HUES6 (cell line): ENCODE results near the gene LARP6.
"Not testable (repeated sequence)": the region's sequence is repeated elsewhere in the genome, so short reads cannot be mapped to it uniquely, and the experiment has no call there.

Experiments used
- H3K27ac ChIP-seq: 2 replicates; pipeline ENCODE4 v1.7.0; 2013; ENCODE audit warnings: low read depth, mild to moderate bottlenecking, low read length, inconsistent platforms
- H3K27me3 ChIP-seq: 2 replicates; pipeline ENCODE4 v1.6.1; 2013; ENCODE audit warnings: low read length; ENCODE audit not compliant: control insufficient read depth, insufficient read depth
- H3K36me3 ChIP-seq: 2 replicates; pipeline ENCODE4 v1.6.1; 2013; ENCODE audit warnings: low read length; ENCODE audit not compliant: control insufficient read depth, insufficient read depth
- H3K4me1 ChIP-seq: 2 replicates; pipeline ENCODE4 v1.6.1; 2013; ENCODE audit warnings: low read length; ENCODE audit not compliant: control insufficient read depth, insufficient read depth
- H3K4me3 ChIP-seq: 2 replicates; pipeline ENCODE4 v1.5.1; 2013; ENCODE audit warnings: low read depth, low read length
- H3K9ac ChIP-seq: one replicate; pipeline ENCODE4 v1.6.1; 2013; ENCODE audit warnings: mild to moderate bottlenecking, low read length
- H3K9me3 ChIP-seq: 2 replicates; pipeline ENCODE4 v1.6.1; 2013; ENCODE audit warnings: low read depth, low read length; ENCODE audit not compliant: control insufficient read depth, insufficient read depth

The LARP6 gene

DNA sequence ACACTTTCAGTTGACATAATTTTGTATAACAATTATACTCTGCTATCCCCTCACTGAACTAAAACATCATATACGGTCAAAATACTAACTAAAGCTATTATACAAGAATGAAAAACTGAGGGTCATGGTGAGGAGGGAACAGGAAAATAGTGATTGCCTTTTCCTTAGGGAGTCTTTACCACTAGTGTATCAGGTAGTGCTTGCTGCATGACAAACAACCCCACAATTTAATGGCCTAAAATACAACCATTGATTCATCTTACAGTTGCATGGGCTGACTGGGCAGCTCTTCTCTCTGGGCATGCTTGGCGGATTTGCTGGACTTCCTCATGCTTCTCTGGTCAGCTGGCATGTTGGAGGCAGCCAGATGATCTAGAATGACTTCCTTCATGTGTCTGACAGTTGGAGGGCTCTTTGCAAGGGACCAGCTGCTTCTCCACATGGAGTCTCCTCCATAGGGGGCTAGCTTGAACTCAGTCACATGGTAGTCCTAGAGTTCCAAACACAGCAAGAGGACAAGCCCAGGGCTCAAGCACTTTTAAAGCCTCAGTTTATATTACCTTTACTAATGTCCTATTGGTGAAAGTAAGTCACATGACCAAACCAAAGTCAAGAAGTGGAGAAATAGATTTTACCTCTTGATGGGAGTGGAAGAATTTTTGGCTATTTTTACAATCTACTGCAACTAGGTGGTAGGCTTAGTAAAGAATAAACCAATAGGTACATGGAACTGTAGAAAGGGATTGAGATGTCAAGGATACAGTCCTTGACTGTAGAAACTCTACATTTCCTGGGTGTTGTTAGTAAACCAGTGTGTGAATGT is 19.5 kb upstream of the LARP6 start:
- Histone ChIP-seq H3K27ac (no peak overlapping the region), H3K27me3 (no peaks in the 10 kb centered on the region), H3K9ac (no peak overlapping the region), H3K36me3 (no peaks in the 10 kb centered on the region), H3K4me1 (no peaks in the 10 kb centered on the region), H3K4me3 (no peak overlapping the region), H3K9me3 (peaks cover 8% of the 10 kb centered on the region)

DNA sequence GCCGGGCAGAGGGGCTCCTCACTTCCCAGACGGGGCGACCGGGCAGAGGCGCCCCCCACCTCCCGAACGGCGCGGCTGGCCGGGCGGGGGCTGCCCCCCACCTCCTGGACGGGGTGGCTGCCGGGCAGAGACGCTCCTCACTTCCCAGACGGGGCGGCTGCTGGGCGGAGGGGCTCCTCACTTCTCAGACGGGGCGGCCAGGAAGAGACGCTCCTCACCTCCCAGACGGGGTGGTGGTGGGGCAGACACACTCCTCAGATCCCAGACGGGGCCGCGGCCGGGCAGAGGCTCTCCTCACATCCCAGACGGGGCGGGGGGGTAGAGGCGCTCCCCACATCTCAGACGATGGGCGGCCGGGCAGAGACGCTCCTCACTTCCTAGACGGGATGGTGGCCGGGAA is 17.5 kb upstream of the LARP6 start:
- H3K27me3 ChIP-seq, H3K9ac ChIP-seq, H3K4me1 ChIP-seq, H3K27ac ChIP-seq, H3K4me3 ChIP-seq, H3K9me3 ChIP-seq, H3K36me3 ChIP-seq: not testable (repeated sequence)

DNA sequence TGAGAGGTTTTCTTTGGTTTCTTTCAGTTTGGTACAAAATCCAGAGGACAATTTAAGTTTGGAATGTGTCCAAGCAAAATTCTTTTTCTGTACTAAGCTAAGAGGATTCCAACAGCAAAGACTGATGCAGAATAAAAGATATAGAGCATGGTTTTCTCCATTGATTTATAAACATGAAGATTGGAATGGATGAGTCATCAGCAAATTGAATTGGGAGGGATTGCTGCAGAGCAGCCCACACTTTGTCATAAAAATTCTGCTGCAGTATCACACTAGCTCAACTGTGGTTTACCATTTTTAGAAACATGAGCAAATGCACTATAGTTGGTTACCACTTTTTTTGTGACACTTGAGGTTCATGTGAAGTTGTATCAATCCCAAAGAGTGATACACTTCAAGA is 16.1 kb upstream of the LARP6 start:
- Histone ChIP-seq H3K9me3 (peaks cover 8% of the 10 kb centered on the region), H3K27me3 (no peaks in the 10 kb centered on the region), H3K4me3 (no peak overlapping the region), H3K4me1 (no peaks in the 10 kb centered on the region), H3K27ac (no peak overlapping the region), H3K36me3 (no peaks in the 10 kb centered on the region), H3K9ac (no peak overlapping the region)

DNA sequence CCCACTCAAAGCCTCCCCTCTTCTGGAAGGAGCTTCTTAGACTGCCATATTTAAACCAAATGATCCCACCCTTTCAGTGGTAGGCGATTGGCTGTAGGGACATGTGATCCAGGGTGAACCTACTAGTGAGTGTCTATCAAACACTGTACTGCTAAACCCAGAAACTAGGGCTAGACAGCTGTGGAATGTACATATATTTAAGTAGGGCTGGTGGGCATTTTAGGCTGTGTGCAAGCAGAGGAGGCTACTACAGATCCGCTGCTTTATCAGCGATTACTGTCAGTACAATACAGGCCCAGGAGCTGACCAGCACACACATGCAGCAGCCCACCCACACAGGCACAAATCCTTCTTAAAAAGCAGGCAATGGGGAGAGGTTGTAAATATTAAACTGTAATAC is 15.4 kb upstream of the LARP6 start:
- H3K4me1 ChIP-seq = no peaks in the 10 kb centered on the region
- no peaks in the 10 kb centered on the region for H3K27me3 ChIP-seq
- no peak overlapping the region for H3K9ac ChIP-seq
- H3K9me3 ChIP-seq = peaks cover 8% of the 10 kb centered on the region
- H3K27ac ChIP-seq = no peak overlapping the region
- H3K4me3 ChIP-seq = no peak overlapping the region
- no peaks in the 10 kb centered on the region for H3K36me3 ChIP-seq

DNA sequence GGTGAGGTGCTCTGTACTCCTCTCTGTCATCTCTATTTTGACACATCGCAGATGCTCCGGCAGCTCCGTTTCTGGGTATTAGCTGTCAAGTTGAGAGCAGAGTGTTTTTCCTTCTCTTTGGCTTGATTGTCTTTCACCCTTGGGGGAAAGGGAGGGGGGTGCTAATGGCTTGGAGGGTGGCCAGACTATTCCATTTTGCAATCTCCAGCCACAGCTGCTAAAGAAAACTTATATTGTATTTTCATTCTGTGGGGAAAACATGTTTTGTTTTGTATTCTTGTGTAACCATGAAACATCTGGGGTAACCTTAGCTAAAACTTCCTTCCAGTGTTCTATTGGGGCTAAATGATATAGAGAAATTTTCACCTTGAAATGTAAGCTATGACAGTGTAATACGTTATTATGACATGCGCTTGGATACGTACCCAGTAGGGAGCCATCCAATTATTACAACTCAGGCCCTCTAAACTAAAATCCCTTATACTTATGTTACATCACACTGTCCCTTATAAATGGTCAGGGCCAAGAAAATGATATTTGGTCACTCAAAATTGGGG is 14.0 kb upstream of the LARP6 start:
- no peaks in the 10 kb centered on the region for H3K27me3 ChIP-seq
- H3K9me3 ChIP-seq = peaks cover 4% of the 10 kb centered on the region
- H3K36me3 ChIP-seq = no peaks in the 10 kb centered on the region
- no peak overlapping the region for H3K9ac ChIP-seq
- no peak overlapping the region for H3K4me3 ChIP-seq
- H3K4me1 ChIP-seq = no peaks in the 10 kb centered on the region
- H3K27ac ChIP-seq = no peak overlapping the region

DNA sequence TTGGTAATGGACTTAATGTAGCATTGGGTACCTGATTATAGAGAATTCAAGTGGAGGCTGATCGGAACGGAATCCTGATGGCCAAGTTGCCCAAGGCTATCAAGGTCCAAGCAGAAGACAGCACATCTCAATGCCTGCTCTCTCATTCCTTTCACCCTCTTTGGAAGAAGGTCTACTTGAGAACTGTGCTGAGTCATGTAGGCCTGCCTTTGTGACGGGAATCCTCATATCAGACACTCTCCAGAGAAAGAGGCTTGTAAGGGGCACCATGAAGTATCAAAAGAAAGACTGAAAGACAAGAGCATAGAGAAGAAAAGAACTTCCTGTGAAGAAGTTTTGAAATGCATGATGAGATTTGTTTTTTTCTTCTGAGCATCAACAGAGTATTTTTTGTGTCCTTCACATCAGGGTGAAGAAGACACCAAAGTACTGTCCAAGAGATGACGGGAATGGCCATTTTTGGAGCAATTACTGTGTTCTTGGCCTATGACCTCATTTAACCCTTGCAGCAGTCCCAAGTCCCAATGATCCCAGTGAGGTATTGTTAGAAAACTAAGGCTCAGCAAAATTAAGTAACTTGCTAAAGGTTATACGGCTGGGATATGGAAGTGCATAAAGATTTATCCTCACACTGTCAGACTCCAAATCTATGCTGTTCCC is 13.2 kb upstream of the LARP6 start:
- Histone ChIP-seq H3K9ac (no peak overlapping the region), H3K36me3 (no peaks in the 10 kb centered on the region), H3K4me3 (no peak overlapping the region), H3K9me3 (peaks cover 3% of the 10 kb centered on the region; the same call in 1 of the 2 replicates), H3K4me1 (no peaks in the 10 kb centered on the region), H3K27ac (no peak overlapping the region), H3K27me3 (no peaks in the 10 kb centered on the region)

DNA sequence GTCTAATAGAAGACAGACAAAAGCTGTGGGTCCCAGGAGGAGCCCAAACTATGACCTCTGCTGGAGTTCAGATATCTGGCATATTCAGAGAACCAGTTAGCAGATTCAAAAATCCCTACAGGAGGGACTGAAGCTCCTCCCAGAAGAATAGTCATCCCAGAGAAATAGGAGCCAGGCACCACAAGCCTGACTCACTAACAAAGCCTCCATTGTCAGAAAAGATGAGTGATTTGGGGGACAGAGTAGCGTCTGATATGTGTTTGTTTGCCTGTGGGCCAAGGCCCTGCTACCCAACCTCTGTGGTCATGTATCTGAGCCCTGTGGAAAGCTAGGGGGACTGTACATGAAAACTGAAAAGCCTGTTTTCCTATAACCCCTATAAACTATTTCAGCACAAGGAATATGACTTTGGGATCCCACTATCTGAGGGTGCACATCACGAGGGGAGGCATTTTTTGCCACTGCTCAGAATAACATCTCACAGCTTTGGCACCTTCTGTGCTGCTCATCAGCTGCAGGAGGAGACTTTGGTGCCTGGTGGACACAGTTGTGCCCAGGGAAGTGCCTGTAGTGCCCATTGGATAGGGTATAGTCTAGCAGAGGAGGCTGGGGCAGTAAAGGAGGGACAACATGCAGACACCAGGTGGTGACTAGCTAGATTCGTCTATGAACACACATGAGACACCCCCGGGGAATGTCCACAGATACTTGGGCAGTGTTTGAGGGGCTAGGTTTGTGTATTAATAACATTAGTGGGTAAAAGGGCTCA is 9.7 kb upstream of the LARP6 start:
- no peaks in the 10 kb centered on the region for H3K36me3 ChIP-seq
- H3K27me3 ChIP-seq = no peaks in the 10 kb centered on the region
- no peak overlapping the region for H3K27ac ChIP-seq
- H3K9me3 ChIP-seq = no peaks in the 10 kb centered on the region
- H3K4me3 ChIP-seq = no peak overlapping the region
- H3K9ac ChIP-seq = no peak overlapping the region
- no peaks in the 10 kb centered on the region for H3K4me1 ChIP-seq

DNA sequence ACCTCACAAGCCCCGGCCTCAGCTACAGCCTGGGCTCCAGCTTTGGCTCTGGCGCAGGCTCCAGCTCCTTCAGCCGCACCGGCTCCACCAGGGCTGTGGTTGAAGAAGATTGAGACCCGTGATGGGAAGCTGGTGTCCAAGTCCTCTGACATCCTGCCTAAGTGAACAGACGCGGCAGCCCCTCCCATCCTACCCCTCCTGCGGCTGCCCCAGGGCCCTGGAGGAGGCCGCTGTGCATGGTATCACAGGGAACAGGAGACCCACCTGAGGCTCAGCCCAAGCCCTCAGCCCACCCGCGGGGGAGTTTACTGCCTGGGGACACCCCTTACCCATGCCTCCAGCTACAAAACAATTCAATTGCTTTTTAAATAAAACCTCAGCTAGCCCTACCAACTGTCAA is 6.0 kb upstream of the LARP6 start:
- Histone ChIP-seq H3K36me3 (no peaks in the 10 kb centered on the region), H3K9ac (no peak overlapping the region), H3K4me3 (no peak overlapping the region), H3K4me1 (no peaks in the 10 kb centered on the region), H3K27me3 (no peaks in the 10 kb centered on the region), H3K27ac (no peak overlapping the region), H3K9me3 (no peaks in the 10 kb centered on the region)

DNA sequence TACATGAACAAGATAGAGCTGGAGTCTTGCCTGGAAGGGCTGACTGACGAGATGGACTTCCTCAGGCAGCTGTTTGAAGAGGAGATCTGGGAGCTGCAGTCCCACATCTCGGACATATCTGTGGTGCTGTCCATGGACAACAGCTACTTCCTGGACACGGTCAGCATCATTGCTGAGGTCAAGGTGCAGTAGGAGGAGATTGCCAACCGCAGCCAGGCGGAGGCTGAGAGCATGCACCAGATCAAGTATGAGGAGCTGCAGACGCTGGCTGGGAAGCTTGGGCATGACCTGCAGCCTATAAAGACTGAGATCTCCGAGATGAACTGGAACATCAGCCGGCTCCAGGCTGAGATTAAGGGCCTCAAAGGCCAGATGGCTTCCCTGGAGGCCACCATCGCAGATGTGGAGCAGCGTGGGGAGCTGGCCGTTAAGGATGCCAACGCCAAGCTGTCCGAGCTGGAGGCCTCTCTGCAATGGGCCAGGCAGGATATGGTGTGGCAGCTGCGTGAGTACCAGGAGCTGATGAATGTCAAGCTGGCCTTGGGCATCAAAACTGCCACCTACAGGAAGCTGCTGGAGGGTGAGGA is 5.5 kb upstream of the LARP6 start:
- Histone ChIP-seq H3K4me3 (no peak overlapping the region), H3K9ac (no peak overlapping the region), H3K4me1 (peaks cover 2% of the 10 kb centered on the region)

DNA sequence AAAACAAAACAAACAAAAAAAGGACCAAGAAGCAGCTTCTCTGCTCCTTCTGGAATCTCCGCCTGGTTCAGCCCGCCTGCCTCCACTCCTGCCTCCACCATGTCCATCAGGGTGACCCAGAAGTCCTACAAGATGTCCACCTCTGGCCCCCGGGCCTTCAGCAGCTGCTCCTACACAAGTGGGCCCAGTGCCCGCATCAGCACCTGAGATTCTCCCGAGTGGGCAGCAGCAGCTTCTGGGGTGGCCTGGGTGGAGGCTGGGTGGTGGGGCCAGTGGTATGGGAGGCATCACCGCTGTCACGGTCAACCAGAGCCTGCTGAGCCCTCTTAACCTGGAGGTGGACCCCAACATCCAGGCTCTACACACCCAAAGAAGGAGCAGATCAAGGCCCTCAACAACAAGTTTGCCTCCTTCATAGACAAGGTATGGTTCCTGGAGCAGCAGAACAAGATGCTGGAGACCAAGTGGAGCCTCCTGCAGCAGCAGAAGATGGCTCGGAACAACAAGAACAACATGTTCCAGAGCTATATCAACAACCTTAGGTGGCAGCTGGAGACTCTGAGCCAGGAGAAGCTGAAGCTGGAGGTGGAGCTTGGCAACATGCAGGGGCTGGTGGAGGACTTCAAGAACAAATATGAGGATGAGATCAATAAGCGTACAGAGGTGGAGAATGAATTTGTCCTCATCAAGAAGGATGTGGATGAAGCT is 4.8 kb upstream of the LARP6 start:
- H3K27me3 ChIP-seq, H3K36me3 ChIP-seq, H3K4me3 ChIP-seq, H3K9me3 ChIP-seq, H3K9ac ChIP-seq, H3K4me1 ChIP-seq, H3K27ac ChIP-seq: not testable (repeated sequence)

More for the DNA sequence above, 5.5 kb upstream of the LARP6 start:
- Histone ChIP-seq H3K27ac (no peak overlapping the region), H3K36me3 (no peaks in the 10 kb centered on the region), H3K27me3 (no peaks in the 10 kb centered on the region), H3K9me3 (no peaks in the 10 kb centered on the region)
